GM18505 (cell line): ENCODE results near the gene TMEM266.

Experiments
- ATAC-seq: cut with Tn5 transposase; IDR thresholded peaks from one replicate; pipeline ENCODE4 v1.9.1; 2021; ENCODE audit not compliant: unreplicated experiment
- POLR2A ChIP-seq: IDR thresholded peaks from 4 replicates; pipeline ENCODE4 v1.6.1; 2011; ENCODE audit warnings: borderline replicate concordance; ENCODE audit not compliant: insufficient read depth, insufficient read length; ENCODE audit errors: extremely low read depth

Gene TMEM266

DNA sequence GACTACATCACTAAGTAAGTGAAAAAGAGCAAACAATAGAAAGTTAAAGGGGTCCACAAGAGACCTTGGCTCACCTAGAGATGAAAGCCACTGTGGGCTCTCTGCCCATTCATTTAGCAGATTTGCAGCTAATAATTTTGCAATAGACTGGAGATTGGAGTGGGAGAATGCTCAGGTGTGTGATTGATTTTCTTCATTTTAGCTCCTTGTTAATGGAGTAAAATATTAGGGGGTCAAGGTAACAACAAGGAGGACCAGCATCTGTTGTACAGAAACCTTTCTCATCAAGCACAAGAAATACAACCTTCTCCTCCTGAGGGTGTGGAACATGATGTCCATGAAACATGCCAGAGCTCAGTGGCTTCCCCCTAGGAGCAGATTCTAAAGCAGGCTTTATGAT is 63.2 kb downstream of the TMEM266 start:
- ATAC-seq: no peak
- TF ChIP-seq POLR2A: no peak

- TF ChIP-seq POLR2A: no peak
- no peak for ATAC-seq
Measured at GRCh38 chr15:76127169-76127568, 67.4 kb downstream of the TMEM266 start.

DNA sequence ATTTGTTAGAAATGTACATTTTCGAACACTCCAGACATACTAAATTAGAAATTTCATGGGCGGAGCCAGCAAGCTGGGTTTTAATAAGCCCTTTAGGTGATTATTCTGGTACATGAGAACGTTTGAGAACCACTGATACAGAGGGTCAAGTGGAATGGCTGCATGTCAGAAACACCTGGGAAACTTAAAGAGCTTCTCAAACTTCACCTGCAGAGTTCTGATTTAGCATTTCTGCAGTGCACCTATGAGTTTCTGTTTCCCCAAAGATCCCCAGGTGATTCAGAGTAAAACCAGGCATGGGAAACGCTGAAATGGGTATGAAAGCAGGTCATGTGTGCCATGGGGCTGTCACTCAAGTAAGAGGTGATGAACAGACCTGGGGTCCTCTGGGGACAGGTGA is 68.1 kb downstream of the TMEM266 start:
- ATAC-seq: no peak
- TF ChIP-seq POLR2A: no peak

- ATAC-seq: no peak
- TF ChIP-seq POLR2A: no peak
Measured at GRCh38 chr15:76134537-76134936, 74.8 kb downstream of the TMEM266 start.

DNA sequence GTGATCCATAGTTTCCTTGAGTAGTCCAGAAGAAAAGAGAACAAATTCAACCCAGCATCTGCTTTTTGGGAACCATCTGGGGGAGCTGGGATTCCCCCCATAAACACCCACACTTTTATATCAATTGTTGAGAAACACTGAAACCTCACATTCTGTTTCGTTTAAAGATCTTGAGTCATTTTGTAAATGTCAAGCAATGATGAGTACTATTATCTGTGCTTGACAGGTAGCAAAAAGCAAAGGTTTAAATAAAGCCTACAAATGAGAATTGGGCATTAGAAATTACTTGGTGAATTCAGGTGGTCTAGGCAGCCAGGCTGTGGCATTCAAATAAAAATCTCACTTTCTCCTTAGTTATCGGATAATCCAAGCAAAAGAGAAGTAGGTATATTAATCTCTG is 75.7 kb downstream of the TMEM266 start:
- no peak for ATAC-seq
- no peak for TF ChIP-seq POLR2A

DNA sequence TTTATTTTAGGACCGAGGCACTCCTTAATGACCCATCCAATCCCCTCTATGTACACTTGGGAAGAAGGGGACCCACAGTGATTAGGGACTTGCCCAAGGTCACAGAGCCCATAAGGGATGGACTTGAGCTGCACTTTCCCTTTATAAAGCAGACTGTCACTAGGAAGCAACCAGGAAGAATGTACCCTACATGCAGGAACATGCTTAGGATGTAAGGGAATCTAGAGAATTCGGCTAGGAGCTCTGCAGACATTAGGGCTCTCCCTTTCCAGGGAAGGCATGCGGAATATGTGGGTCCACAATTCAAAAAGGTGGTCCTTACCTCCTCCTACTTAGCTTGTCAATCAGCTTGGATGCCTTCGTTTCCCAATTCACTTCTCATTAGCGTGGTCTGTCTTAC is 78.7 kb downstream of the TMEM266 start:
- no peak for TF ChIP-seq POLR2A

GRCh38 chr15:76139368-76140073 is 79.7 kb downstream of the TMEM266 start:
- no peak for TF ChIP-seq POLR2A
- ATAC-seq: no peak

More for the DNA sequence above, 78.7 kb downstream of the TMEM266 start:
- ATAC-seq: no peak

DNA sequence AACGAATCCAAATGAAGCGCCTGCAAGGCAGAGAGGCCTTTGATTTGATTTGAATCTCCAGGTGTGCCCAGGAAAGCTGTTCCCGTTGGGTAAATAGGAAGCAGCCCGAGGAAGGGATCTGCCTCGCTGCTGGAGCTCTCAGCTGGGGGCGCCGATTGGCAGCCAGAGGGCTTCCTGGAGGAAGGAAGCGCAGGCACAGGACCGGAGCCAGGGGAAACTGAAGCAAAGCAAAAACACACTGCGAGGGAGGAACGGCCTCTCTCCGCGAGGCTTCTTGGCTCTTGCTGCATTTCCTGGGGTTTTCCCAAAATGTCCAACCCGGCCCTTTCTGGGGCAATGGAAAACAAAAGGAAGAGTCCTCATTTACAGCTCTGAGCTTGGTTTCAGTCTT is 80.3 kb downstream of the TMEM266 start:
- TF ChIP-seq POLR2A: no peak
- no peak for ATAC-seq

DNA sequence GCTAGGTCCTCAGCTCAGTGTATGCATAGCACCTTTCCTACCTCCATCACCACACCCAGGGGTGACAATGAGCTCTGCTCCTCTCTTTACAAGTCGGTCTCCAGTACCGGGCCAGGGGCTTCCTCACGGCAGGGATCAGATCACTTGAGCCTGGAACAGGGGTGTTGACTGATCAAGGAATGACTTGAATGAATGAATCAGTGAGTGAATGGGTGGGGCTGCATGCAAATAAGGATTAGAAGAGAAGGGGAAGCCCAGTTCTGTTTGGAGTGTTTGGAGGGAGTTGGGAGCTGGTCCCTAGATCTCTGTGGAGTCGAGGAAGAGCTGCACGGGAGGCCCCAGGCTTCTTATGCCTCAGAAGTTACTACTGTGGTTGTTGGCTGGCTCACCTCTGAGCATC is 87.0 kb downstream of the TMEM266 start:
- TF ChIP-seq POLR2A: no peak
- ATAC-seq: no peak

DNA sequence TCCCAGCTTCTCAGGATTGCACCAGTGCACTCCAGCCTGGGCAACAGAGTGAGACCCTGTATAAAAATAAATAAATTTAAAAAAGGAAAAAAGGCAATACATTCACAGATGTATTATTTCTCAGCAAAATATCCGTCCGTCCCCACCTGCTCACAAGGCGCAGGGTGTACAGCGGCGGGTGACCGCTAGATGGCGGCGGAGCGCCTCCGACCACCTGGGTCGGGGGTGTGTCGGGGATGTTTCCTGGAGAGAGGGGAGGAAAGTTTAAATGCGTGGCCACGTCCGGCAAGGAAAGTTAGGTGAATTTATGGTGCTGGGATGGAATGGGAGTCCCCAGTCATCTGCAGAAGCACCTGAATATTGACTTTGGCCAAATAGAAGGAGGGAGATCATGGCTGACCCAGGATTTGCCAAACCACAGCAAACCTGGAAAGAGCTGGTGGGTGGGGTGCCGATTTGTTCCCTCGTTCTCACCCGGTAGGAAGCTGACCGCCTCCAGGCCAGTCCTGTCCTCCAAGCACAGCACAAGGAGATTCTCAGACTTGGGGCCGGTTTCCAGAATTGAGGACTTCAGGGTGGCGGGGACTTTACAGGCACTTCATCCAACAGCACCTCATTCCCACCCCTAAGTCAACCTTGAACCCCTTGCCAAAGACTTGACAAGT is 88.3 kb downstream of the TMEM266 start:
- TF ChIP-seq POLR2A: no peak
- peak; percentile 59 for ATAC-seq

DNA sequence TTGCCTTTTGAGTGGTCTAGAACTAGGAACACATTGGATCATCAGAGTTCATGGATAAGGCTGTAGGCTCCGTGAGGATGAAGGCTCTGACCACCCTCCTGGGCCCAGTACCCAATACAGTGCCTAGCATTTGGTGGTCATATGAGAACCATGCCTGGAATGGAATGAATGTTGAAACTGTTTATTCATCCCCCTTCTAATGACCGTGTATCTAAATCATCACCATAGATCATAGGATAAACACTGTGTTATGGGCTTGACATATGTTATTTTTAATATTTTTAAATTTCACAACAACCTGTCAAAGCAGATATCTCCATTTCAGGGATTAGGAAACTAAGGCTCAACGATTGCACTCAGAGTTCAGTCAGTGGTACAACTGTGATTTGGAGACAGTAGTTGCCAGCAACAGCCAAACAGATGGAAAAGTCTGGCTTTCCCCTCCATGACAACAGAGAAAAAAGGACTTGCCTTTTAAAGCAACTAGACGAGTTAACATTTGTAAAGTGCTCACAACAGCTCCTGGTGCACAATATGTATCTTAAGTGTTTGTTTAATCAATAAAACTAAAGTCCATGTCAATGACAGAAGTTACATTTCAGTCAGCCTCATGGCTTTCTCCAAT is 89.6 kb downstream of the TMEM266 start:
- no peak for ATAC-seq
- TF ChIP-seq POLR2A: no peak

GRCh38 chr15:76150513-76150912 is 90.7 kb downstream of the TMEM266 start:
- no peak for ATAC-seq
- no peak for TF ChIP-seq POLR2A

- no peak for TF ChIP-seq POLR2A
- peak; percentile 64 for ATAC-seq
Measured at GRCh38 chr15:76150971-76151598, 91.3 kb downstream of the TMEM266 start.
